Neural crest cell (in vitro differentiated cells): ENCODE results near the gene PLCB1. TPM values are rescaled to one million over a fixed set of nuclear protein-coding genes. Genes with fewer than 3 reads are reported as not detected.

Source experiments
- DNase-seq: peaks from one replicate; pipeline ENCODE4 v3.0.0; 2021; ENCODE audit warnings: low read depth, mixed read lengths, low spot score
- H3K27ac Mint-ChIP-seq: one replicate; pipeline ENCODE4 v1.8.0; 2021; ENCODE audit warnings: mild to moderate bottlenecking, mixed read lengths; ENCODE audit not compliant: unreplicated experiment
- H3K27me3 Mint-ChIP-seq: 2 replicates; pipeline ENCODE4 v1.8.0; 2021; ENCODE audit warnings: low read depth, mild to moderate bottlenecking, mixed read lengths
- H3K36me3 Mint-ChIP-seq: 2 replicates; pipeline ENCODE4 v1.8.0; 2021; ENCODE audit warnings: low read depth, mild to moderate bottlenecking, mixed read lengths
- H3K4me1 Mint-ChIP-seq: 2 replicates; pipeline ENCODE4 v1.8.0; 2021; ENCODE audit warnings: mixed read lengths
- H3K4me3 Mint-ChIP-seq: one replicate; pipeline ENCODE4 v1.8.0; 2021; ENCODE audit warnings: mild to moderate bottlenecking, mixed read lengths
- H3K9me3 Mint-ChIP-seq: 2 replicates; pipeline ENCODE4 v1.8.0; 2021; ENCODE audit warnings: mixed read lengths
- CTCF ChIP-seq: fragments of 200-600 bp; sonication (generic); conservative IDR thresholded peaks from 2 replicates; pipeline ENCODE4 v1.5.0; 2021; ENCODE audit warnings: antibody characterized with exemption, mild to moderate bottlenecking
- total RNA-seq: library from RNA; stranded (reverse); gene quantifications from 2 replicates; pipeline ENCODE4 v1.2.1, GENCODE V29; 2021

Gene PLCB1
- total RNA-seq, 1 donor from 2014 or later, result 13.7 TPM

GRCh38 chr20:8515810-8516435, 383.9 kb downstream of the PLCB1 start:
- Mint-ChIP-seq H3K9me3 (no peaks in the 10 kb centered on the region), H3K36me3 (no peaks in the 10 kb centered on the region), H3K4me1 (peaks cover 10% of the 10 kb centered on the region), H3K4me3 (no peak overlapping the region), H3K27me3 (no peaks in the 10 kb centered on the region), H3K27ac (no peak overlapping the region)
- TF ChIP-seq CTCF, result no peak
- DNase-seq, result no peak

GRCh38 chr20:8518878-8519277, 386.8 kb downstream of the PLCB1 start:
- H3K27me3 Mint-ChIP-seq, result no peaks in the 10 kb centered on the region
- H3K4me3 Mint-ChIP-seq, result no peak overlapping the region
- H3K27ac Mint-ChIP-seq, result no peak overlapping the region
- no peak for TF ChIP-seq CTCF
- DNase-seq, result no peak
- no peaks in the 10 kb centered on the region for H3K9me3 Mint-ChIP-seq
- peaks cover 14% of the 10 kb centered on the region for H3K4me1 Mint-ChIP-seq
- no peaks in the 10 kb centered on the region for H3K36me3 Mint-ChIP-seq

- DNase-seq, result no peak
- no peak for TF ChIP-seq CTCF
- peaks cover 19% of the 10 kb centered on the region for H3K4me1 Mint-ChIP-seq
- no peak overlapping the region for H3K27ac Mint-ChIP-seq
- H3K27me3 Mint-ChIP-seq, result no peaks in the 10 kb centered on the region
- no peak overlapping the region for H3K4me3 Mint-ChIP-seq
- H3K9me3 Mint-ChIP-seq, result no peaks in the 10 kb centered on the region
- no peaks in the 10 kb centered on the region for H3K36me3 Mint-ChIP-seq
These were observed 387.8 kb downstream of the PLCB1 start for GRCh38 chr20:8519887-8520286.

- TF ChIP-seq CTCF, result no peak
- no peak for DNase-seq
- Mint-ChIP-seq H3K36me3 (no peaks in the 10 kb centered on the region), H3K4me1 (peaks cover 19% of the 10 kb centered on the region), H3K27me3 (no peaks in the 10 kb centered on the region), H3K27ac (no peak overlapping the region), H3K9me3 (no peaks in the 10 kb centered on the region), H3K4me3 (no peak overlapping the region)
These were observed 390.1 kb downstream of the PLCB1 start for GRCh38 chr20:8522168-8522567.

GRCh38 chr20:8523684-8524083, 391.6 kb downstream of the PLCB1 start:
- DNase-seq, result no peak
- no peak for TF ChIP-seq CTCF
- H3K9me3 Mint-ChIP-seq, result no peaks in the 10 kb centered on the region
- no peak overlapping the region for H3K27ac Mint-ChIP-seq
- no peaks in the 10 kb centered on the region for H3K27me3 Mint-ChIP-seq
- peaks cover 19% of the 10 kb centered on the region for H3K4me1 Mint-ChIP-seq
- no peak overlapping the region for H3K4me3 Mint-ChIP-seq
- H3K36me3 Mint-ChIP-seq, result no peaks in the 10 kb centered on the region
